ENCODE data around the gene EPHB2. TPM values are rescaled to one million over a fixed set of nuclear protein-coding genes. Genes with fewer than 3 reads are reported as not detected.

Gene EPHB2
- total and polyA plus RNA-seq, 2 donors from 2014 or later = 3.0 to 9.5 TPM

GRCh38 chr1:22776035-22776613, 65.5 kb downstream of the EPHB2 start:
- Histone ChIP-seq H3K27ac (ENCODE audit: low read depth in 2 of 2, low read length in 2 of 2) (no peak overlapping the region), H3K4me3 (ENCODE audit: low read length in 3 of 3) (no peak overlapping the region), H3K27me3 (ENCODE audit: control insufficient read depth, insufficient read depth, low read length) (no peaks in the 10 kb centered on the region), H3K36me3 (ENCODE audit: control insufficient read depth in 2 of 3, insufficient read depth in 3 of 3, low read length in 3 of 3) (no peaks in the 10 kb centered on the region), H3K9me3 (ENCODE audit: control insufficient read depth in 2 of 3, insufficient read depth in 1 of 3, low read length in 3 of 3) (no peaks in the 10 kb centered on the region), H3K4me1 (ENCODE audit: control insufficient read depth in 2 of 3, insufficient read depth in 2 of 3, low read depth in 1 of 3, low read length in 3 of 3) (peaks cover 0 to 3% (median 0%) of the 10 kb centered on the region in 3 donors), H3K9ac (ENCODE audit: low read length in 3 of 3) (no peak overlapping the region)
- DNase-seq (peak in 3 of 5 donors; percentile 26 to 54 (median 52)), FAIRE-seq (no peak)
- intact Hi-C loops (cut with DNase I) = no loop called here
- TF ChIP-seq CTCF (IDR thresholded peaks at IDR 0.05; ENCODE audit: borderline replicate concordance, extremely low read depth, insufficient read depth) = no peak

- Histone ChIP-seq H3K27ac (ENCODE audit: low read depth in 2 of 2, low read length in 2 of 2) (no peak overlapping the region), H3K9ac (ENCODE audit: low read length in 3 of 3) (no peak overlapping the region), H3K27me3 (ENCODE audit: control insufficient read depth, insufficient read depth, low read length) (no peaks in the 10 kb centered on the region), H3K9me3 (ENCODE audit: control insufficient read depth in 2 of 3, insufficient read depth in 1 of 3, low read length in 3 of 3) (no peaks in the 10 kb centered on the region), H3K36me3 (ENCODE audit: control insufficient read depth in 2 of 3, insufficient read depth in 3 of 3, low read length in 3 of 3) (no peaks in the 10 kb centered on the region), H3K4me3 (ENCODE audit: low read length in 3 of 3) (no peak overlapping the region), H3K4me1 (ENCODE audit: control insufficient read depth in 2 of 3, insufficient read depth in 2 of 3, low read depth in 1 of 3, low read length in 3 of 3) (peaks cover 0 to 3% (median 0%) of the 10 kb centered on the region in 3 donors)
- no peak for DNase-seq
- FAIRE-seq = no peak
- intact Hi-C loops (cut with DNase I) = no loop called here
- TF ChIP-seq CTCF (IDR thresholded peaks at IDR 0.05; ENCODE audit: borderline replicate concordance, extremely low read depth, insufficient read depth) = no peak
Measured at GRCh38 chr1:22777388-22778057, 66.9 kb downstream of the EPHB2 start.

- Histone ChIP-seq H3K4me1 (ENCODE audit: control insufficient read depth in 2 of 3, insufficient read depth in 2 of 3, low read depth in 1 of 3, low read length in 3 of 3) (peaks cover 0 to 3% (median 0%) of the 10 kb centered on the region in 3 donors), H3K9ac (ENCODE audit: low read length in 3 of 3) (no peak overlapping the region), H3K9me3 (ENCODE audit: control insufficient read depth in 2 of 3, insufficient read depth in 1 of 3, low read length in 3 of 3) (no peaks in the 10 kb centered on the region), H3K4me3 (ENCODE audit: low read length in 3 of 3) (no peak overlapping the region), H3K36me3 (ENCODE audit: control insufficient read depth in 2 of 3, insufficient read depth in 3 of 3, low read length in 3 of 3) (no peaks in the 10 kb centered on the region), H3K27me3 (ENCODE audit: control insufficient read depth, insufficient read depth, low read length) (no peaks in the 10 kb centered on the region), H3K27ac (ENCODE audit: low read depth in 2 of 2, low read length in 2 of 2) (no peak overlapping the region)
- no peak for TF ChIP-seq CTCF (IDR thresholded peaks at IDR 0.05; ENCODE audit: borderline replicate concordance, extremely low read depth, insufficient read depth)
- DNase-seq = no peak
- FAIRE-seq = no peak
- intact Hi-C loops (cut with DNase I) = no loop called here
Measured at GRCh38 chr1:22778408-22778807, 67.8 kb downstream of the EPHB2 start.

Data from kidney (tissue), 14 donors.